ENCODE measurements around the gene ZBTB39.
"Not testable (repeated sequence)": the region's sequence is repeated elsewhere in the genome, so short reads cannot be mapped to it uniquely, and the experiment has no call there.

ZBTB39 gene, protein sequence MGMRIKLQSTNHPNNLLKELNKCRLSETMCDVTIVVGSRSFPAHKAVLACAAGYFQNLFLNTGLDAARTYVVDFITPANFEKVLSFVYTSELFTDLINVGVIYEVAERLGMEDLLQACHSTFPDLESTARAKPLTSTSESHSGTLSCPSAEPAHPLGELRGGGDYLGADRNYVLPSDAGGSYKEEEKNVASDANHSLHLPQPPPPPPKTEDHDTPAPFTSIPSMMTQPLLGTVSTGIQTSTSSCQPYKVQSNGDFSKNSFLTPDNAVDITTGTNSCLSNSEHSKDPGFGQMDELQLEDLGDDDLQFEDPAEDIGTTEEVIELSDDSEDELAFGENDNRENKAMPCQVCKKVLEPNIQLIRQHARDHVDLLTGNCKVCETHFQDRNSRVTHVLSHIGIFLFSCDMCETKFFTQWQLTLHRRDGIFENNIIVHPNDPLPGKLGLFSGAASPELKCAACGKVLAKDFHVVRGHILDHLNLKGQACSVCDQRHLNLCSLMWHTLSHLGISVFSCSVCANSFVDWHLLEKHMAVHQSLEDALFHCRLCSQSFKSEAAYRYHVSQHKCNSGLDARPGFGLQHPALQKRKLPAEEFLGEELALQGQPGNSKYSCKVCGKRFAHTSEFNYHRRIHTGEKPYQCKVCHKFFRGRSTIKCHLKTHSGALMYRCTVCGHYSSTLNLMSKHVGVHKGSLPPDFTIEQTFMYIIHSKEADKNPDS

DNA sequence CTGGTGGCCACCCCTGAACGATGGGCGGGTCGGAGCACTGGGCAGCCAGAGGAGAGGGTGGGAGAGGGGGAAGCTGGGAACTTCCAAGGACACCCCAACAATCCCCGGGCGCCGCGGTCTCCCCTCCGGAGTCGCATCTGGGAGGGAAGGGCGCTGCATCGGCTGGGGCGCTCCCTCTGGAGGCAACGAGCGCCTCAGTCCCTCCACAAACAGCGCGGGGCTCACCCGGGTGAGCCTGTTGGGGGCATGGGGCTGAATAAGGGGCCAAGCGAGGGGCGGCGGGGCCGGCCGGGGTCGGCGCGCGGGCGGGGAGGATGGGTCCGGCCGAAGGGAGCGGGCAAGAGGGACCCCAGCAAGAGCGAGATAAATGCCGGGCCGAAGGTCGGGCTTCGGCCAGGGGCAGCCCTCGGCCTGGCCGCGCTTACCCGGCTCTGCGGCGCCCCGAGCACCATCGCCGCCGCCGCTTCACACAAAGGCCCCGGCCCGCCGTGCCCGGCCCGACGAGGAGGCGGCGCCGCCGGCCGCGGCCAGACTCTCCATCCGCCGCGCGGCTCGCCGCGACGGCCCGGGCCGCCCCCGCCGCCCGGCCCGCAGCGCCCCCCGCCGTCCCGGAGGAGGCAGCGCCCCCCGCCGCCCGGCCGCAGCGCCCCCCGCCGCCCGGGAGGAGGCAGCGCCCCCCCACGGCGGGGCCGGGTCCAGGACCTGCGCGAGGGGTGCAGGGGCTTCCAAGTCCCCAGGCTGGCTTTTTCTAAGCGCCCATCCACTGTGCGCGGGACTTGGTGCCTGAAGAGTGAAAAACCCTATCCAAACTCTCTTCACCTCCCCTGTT, at the start of gene ZBTB39:
Gene ZBTB39 (minus strand): TSS at position 567 of the 829 bp plus-strand sequence. CDS start 1,629 bp downstream, outside the sequence.
- FAIRE-seq = no peak

DNA sequence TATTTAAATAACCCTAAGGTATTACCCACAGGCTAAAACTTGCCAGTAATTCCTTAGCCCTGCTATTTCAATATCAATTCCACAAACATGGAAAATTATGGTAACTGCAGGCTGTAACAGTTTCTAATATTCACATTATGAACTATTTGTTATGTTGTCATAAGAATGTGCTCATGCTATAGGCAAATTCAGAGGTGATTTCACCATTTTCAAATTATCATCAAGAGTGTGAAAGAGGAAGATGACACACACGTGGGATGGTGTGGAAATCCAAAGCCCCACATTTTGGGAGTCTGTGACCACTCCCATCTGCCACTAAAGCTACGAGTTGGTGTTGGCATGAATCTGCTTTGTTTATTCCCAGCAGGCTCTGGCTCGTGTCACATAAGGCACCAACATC, 49.5 kb upstream of the ZBTB39 start:
- no peak for FAIRE-seq

DNA sequence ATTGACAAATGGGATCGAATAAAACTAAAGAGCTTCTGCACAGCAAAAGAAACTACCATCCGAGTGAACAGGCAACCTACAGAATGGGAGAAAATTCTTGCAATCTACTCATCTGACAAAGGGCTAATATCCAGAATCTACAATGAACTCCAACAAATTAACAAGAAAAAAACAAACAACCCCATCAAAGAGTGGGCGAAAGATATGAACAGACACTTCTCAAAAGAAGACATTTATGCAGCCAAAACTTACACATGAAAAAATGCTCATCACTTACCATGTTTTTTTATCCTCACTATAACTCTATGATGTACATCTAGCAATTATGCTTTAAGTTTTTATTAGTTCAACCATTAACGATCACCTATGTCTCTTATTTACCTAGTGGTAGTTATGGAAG, 47.6 kb upstream of the ZBTB39 start:
- not testable (repeated sequence) for FAIRE-seq

DNA sequence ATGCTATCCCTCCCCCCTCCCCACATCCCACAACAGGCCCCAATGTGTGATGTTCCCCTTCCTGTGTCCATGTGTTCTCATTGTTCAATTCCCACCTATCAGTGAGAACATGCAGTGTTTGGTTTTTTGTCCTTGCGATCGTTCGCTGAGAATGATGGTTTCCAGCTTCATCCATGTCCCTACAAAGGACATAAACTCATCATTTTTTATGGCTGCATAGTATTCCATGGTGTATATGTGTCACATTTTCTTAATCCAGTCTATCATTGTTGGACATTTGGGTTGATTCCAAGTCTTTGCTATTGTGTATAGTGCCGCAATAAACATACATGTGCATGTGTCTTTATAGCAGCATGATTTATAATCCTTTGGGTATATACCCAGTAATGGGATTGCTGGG, 46.8 kb upstream of the ZBTB39 start:
- FAIRE-seq = not testable (repeated sequence)

DNA sequence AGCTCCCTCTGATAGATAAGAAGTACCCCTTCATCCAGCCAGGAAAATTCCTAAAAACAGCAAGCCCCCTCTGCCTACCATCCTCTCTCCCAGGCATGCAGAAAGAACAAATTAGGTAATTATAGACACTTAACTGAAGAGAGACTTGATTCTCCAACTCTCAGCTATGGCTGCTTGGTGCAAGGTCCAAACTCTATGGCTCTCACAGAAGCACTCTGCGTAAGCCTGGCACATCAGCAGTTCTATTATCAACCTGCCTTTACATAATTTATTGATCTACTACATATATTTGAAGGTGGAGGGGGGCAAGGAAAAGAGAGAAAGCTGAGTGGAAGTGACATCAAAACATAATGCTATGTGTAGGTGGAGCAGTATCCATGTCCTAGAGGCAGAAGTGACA, 44.7 kb upstream of the ZBTB39 start:
- no peak for FAIRE-seq

DNA sequence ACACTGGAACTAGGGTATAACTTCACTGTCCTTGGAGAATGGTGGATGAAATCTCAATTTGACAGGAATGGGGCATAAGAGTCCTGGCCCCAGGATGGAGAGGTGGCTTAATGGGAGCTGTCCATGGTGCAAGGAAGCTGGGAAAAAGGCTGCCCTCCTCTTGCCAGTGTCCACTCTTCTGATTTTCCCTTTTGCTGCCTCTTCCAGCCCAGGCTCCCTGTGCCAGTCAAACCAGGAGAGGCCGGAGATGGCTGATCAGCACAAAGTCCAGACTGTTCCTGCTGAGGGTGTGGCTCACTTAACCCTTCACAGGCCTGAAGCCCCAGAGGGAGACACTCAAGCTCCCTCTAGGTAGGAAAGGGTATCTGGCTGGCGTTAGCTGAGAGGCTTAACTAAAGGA, 43.5 kb upstream of the ZBTB39 start, which contains the start of gene MYO1A:
Gene MYO1A (minus strand): TSS at position 240 of the 400 bp plus-strand sequence. CDS start 1,806 bp downstream, outside the sequence.
- no peak for FAIRE-seq

DNA sequence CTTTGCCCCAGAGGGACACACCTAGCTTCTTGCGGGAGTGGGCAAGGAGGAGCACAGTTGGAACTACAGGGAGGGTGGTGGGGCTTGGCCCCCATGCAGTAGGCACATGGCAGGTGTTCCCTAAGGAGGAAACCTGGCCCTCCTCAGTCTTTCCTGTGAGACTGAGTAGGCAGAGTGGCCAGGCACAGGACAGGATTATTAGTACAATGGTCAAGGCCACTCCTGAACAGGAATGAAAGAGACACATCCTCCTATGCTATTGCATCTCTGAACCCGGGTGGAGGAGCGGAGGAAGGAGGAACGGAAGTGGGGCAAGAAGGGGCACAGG, 42.7 kb upstream of the ZBTB39 start:
- no peak for FAIRE-seq

DNA sequence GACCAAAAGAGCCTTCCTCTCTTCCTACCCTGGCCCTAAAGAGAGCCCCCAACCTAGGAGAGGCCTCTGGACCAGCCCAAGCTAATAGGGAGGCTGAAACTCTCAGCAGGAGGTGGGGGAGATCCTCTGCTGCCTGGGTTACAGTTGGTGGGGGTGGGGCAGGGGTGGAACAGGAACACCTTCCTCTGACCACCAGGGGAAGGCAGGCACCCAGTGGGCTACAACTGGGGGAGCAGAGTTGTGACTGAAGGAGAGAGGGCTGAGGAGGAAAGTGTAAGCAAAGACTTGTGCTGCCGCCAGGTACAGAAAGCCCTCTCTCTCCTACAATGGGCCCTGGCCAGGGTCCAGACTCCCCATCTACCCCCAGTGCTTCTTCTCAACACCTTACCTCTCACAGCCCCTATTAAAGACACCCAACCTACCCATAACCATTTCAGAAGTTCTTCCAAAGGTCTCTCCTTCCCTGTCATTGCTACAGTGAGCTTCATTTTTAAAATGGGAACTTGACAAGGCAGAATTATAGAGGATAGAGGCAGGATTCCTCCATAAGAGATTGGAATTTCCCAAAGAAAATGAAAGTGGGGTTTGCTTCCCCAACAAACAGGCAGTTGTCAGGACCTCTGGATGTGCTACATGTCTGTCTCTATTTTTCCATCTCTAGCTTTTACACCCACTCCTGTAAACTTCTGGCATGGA, 42.2 kb upstream of the ZBTB39 start:
- no peak for FAIRE-seq

DNA sequence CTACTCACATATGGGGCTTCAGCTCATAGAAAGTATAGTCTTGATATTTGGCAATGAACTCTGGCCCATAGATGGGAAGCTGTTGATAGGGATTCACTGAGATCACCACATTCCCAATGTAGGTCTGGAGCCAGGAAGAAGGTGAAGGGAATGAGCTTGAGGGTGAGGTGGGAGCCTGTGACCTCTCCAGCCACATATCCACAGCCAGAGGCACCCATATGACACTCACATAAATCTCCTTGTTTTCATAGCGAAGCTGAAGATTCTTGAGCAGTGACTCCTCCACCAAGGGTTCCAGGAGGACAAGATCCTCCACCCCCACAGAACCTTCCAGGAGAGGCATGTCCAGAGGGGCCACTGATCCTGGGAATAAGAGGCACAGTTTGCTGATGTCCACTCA, 41.6 kb upstream of the ZBTB39 start:
- no peak for FAIRE-seq

DNA sequence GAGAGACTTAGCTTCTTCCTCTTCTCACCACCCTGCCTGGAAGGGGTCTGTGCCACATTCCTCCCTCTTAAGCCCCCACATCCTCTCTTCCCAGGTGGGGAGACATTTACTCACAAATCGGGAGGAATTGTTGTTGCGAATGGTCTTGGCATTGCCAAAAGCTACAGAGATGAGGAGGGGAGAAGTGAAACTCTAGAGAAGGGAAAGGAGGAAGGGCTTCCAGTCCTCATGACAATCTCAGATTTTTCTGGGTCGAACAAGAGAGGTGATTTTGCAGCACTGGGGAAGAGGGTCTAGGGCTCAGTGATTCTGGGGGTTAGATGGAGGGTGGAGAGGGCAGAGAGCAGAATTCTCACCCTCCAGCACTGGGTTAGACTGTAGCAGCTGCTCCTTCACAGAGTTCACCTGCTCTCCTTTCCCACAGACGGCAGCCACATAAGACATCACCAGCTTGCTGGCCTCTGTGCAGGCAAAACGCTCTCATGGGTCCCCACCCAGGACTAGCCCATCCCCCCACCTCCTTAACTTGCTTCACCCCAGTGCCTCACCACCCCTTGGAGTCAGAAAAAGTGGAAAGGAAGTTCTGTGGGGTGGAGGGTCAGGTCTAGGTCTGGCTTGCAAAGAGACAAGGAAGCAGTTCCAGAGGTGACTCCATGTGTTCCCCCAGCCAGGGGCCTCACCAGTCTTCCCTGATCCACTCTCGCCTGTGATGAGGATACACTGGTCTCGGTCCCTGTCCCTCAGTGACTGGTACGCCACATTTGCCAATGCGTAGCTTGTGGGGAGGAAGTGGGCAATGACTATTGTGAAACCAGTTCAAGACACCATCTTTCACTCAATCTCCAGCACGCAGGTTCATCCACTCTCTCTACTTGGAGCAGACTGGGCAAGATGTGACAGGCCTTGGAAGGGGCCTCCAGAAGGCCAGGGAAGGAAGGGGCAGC, 40.9 kb upstream of the ZBTB39 start:
- no peak for FAIRE-seq

DNA sequence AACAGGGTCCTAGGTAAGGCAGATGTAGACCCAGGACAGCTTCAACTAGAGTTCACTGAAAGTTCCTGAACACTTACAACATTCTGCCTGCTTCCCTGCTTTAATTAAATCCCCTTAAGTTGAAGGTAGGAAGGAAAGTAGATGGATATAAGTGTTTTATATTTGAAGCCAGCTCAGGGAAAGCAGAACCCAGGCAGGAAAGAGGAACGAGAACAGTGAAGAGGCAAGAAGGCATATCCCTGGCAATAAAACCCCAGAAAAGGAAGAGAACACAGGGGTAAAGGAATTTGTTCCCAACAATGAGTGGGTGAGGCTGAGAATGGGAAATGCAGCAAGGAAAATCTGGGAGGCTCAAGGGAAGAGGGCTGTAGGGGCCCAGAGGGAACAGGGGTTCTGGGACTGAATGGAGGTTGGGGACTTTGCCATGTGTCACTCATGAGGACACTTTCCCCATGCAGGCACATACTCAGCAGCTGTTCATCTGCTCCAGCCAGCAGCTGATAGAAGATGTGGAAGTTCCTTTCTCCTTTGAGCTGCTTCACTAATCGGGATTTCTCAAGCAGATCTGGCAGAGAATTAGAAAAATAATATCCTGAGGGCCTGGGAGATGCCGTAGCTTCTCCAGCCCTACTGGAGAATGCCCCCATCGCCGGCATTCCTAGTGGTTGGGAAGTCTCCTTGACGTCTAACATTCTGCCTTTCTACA, 39.9 kb upstream of the ZBTB39 start:
- FAIRE-seq = no peak

DNA sequence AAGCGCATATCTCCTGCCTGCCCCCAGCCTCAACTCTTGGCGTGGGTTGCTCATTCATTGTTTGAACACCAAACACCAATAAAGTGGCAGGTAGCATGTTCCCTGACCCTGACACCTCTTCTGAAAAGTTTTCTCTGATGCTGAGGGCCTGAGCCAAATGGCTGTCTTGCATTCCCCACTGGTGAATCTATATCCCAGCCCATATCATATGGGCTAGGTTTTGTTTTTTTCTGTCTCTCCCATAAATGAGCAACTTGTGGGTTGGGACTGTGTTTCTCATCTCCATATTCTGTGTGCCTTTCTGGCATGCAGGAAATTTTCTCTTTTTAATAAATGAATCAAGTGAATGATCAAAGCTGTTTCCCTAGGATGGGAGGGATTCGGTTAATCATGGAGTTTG, 38.5 kb upstream of the ZBTB39 start:
- FAIRE-seq = no peak

DNA sequence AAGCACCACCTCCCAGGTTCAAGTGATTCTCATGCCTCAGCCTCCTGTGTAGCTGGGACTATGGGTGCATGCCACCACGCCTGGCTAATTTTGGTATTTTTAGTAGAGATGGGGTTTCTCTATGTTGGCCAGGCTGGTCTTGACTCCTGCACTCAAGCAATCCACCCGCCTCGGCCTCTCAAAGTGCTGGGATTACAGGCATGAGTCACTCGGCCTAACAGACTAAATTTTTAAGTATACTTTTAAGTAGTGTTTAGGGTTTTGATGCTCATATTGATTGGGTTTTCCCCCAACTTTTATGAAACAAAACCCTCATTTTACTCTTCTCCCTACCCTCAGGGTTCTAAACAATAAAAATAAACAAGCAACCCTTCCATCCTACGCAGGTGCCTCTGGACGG, 38.1 kb upstream of the ZBTB39 start:
- no peak for FAIRE-seq

DNA sequence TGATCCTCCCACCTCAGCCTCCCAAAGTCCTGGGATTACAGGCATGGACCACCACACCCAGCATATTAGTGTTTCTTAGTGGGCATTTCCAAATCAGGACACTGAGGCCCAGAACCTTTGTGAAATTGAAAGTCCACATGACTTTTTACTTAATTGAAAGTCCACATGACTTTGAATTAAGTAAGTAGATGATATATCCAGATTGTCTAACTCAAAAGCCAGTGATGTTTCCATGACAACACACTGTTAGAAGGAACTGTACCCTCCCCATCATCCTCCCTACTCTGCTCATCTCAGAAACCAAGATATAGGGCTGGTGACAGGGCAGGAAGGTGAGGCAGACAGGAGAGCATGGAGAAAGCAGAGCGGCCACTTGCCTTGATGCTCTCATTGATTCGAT, 36.3 kb upstream of the ZBTB39 start:
- no peak for FAIRE-seq

DNA sequence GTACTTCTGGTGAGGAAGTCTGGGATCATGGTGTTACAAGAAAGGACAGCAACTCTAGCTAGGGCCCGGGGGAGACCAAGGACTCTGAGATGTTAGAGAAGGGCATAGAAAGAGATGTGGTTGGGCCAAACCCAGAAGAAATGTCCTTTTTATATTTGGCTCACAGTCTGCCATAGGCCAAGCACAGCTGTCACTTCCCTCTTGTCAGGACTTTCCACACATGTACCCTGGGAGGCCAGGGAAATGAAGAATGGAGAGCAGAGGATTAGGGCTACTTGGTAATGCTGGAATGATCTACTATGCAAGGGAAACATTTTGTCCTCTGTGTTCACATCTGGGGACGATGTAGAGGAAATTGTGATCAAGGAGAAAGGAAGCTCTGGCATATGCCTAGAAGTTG, 34.4 kb upstream of the ZBTB39 start:
- no peak for FAIRE-seq

DNA sequence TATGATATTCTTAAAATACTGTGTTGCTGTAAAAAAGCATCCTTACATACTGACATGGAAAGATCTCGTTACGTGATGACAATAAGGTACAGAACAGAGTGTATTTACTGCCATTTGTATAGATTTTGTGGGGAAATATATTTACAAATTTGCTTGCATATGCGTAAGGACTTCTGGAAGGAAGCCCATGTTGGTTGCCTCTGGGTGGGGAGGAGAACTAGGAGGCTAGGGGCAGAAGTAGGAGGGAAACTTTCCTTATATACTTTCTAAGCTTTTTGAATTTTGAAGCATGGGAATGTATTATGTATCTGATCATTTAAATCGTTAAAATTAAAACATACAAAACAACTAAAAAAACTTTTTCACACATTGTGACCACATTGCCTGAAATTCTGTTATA, 33.9 kb upstream of the ZBTB39 start:
- FAIRE-seq = no peak

DNA sequence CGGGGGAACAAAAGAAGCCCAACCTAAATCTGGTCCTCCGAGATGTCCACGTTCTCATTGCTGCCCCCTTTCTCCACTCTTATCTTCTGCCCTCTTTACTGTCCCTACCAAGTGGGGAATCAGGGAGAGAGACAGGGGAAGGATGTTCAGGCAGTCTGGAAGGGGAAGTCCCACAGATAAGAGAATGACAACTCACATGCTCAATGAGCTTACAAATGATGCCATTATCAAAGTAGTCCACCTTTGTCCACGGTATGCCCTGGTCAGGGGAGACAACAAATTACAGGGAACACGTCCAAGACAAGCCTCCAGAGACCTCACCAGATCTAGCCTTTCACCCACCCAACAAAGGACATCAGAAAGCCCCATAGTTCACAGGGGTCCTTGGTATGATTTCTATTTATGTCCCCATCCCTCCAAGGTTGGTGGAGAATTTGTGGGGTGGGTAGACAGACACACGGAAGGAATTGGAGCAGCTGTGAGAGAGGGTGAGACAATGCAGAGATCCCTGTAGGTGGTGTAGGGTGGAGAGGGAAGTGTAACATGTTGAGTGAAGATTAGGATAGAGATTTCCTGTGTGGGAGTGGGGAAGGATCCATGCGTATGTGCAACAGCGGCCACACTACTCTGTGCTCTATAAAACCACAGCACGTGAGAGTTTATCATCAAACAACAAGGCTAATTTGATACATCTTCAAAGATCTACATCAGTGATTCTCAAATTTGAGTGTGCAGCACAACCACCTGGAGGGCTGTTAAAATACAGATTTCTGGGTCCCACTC, 32.9 kb upstream of the ZBTB39 start:
- no peak for FAIRE-seq

DNA sequence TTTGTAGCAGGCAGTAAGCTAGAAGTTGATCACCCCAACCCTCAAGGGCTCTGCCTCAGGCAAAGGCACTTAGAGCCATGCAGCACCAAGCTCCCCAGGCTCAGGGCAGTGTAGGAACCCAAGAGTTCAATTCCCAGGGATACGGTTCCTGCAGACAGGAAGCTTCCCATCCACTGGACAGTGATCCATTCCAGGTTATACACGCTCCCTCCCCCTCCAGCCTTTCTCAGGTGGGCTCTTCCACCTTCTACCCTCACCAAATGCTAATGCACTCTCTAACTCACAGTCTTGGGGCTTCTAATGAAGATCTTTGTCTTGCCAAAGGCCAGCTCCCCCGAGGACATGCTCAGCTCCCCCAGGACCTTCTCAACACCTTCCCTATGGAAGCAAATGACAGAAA, 30.9 kb upstream of the ZBTB39 start:
- no peak for FAIRE-seq

DNA sequence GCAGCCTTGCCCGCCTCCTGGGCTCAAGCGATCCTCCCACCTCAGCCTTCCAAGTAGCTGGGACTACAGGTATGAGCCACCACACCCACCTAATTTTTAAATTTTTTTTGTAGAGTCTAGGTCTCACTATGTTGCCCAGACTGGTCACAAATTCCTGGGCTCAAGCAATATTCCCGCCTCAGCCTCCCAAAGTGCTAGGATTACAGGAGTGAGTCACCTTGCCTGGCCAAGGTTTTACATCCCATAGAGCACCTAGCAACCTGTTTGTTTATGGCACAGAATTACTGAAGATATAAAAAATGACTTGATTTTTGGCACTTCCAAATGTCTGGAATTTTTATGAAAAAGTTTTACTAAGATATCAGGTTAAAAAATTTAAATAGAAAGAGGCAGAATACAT, 27.1 kb upstream of the ZBTB39 start:
- FAIRE-seq = no peak

DNA sequence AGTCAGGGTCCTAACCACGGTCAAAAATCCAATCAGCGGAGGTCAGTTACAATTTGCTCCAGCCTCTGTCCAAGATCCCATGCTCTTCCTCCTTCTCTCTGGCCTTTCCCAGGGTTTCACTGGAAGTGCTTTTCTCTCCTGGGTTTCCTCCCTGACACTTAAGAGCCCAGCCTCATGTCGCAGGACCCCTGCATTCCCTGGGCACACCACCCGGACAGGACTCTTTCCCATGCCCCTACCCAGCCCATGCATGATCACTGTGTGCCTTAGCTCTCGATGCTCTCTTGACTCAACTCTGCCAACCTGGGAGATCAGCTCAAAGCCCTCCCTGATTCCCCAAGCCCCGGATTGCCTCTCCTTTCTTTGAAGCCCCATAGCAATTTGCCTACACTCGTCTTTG, 25.4 kb upstream of the ZBTB39 start:
- no peak for FAIRE-seq
